T47D (cell line): ENCODE results near the gene PTPRD.
A peak's percentile ranks its signal among the peaks of the same experiment; 100 is the strongest.
"Not testable (repeated sequence)": the region's sequence is repeated elsewhere in the genome, so short reads cannot be mapped to it uniquely, and the experiment has no call there.

Source experiments
- DNase-seq, 2 experiments: peaks; one replicate each; pipeline versions ENCODE4 v3.0.0 to v3.0.0-alpha.2; 2011 to 2012; ENCODE audit warnings: low read depth in 1 of 2, low spot score in 1 of 2
- JUND ChIP-seq: IDR thresholded peaks from 2 replicates; pipeline ENCODE4 v1.6.1; 2012; ENCODE audit warnings: low read depth
- in situ Hi-C: cut with HindIII; loops from 2 replicates; pipeline ENCODE4 v1.10.0; 2016; ENCODE audit warnings: low sequenced_read_pairs, low pct_unique_long_range_greater_than_20kb

PTPRD gene

DNA sequence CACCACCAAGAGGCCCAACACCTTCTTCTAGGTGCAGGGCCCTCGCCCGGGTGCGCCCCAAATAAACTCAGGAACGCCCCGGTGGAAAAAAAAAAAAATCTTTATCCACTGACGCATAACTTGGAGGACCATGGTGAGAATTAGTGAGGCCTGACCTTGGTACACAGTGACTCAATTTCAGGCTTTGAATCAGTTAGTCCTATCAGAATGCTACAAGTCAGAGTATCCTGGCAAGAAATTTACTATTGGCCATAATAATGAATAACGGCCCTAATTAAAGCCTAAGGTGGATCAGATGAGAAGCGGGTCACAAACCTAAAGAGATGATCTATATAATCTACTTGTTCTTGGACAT, 1899.0 kb downstream of the PTPRD start:
- in situ Hi-C loops: no loop called here
- DNase-seq: no peak

DNA sequence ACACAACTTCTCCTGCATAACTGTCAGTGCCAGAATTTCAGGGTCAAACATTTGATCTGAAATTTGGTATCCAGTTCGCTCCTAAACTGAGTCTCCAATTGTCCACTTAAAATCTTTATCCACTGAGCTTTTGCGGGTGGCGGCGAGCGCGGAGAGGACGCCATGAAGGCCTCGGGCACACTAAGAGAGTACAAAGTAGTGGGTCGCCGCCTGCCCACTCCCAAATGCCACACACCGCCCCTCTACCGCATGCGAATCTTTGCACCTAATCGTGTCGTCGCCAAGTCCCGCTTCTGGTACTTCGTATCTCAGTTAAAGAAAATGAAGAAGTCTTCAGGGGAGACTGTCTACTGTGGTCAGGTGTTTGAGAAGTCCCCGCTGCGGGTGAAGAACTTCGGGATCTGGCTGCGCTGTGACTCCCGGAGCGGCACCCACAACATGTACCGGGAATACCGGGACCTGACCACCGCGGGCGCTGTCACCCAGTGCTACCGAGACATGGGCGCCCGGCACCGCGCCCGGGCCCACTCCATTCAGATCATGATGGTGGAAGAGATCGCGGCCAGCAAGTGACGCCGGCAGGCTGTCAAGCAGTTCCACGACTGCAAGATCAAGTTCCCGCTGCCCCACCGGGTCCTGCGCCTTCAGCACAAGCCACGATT, 1899.5 kb downstream of the PTPRD start:
- in situ Hi-C loops: no loop called here
- no peak for DNase-seq
- no peak for TF ChIP-seq JUND

More for the DNA sequence above, 1899.0 kb downstream of the PTPRD start:
- no peak for TF ChIP-seq JUND

DNA sequence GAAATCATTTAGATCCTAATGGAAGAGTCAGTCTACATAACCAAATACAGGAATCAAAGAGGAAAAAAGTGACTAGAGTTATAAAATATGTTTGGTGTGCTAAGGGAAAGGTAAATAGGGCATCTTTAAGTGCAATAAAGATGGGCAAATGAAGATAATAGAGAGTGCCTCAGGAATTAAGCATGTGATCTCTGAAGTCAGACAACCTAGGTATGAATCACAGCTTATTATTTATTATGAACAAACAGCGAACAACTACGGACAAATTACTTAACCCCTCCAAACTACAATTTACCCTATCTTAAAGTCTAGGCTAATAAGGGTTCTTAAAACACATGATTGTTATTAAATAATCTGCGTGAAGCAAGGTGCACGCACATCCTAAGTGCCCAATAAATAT, 1903.1 kb downstream of the PTPRD start:
- TF ChIP-seq JUND: no peak
- in situ Hi-C loops: no loop called here
- no peak for DNase-seq

- TF ChIP-seq JUND: no peak
- in situ Hi-C loops: no loop called here
Observed at GRCh38 chr9:8708728-8709127, 1904.1 kb downstream of the PTPRD start.

GRCh38 chr9:8706998-8707397, 1905.8 kb downstream of the PTPRD start:
- in situ Hi-C loops: no loop called here
- no peak for DNase-seq
- TF ChIP-seq JUND: no peak

More at GRCh38 chr9:8708728-8709127, 1904.1 kb downstream of the PTPRD start:
- DNase-seq: no peak

DNA sequence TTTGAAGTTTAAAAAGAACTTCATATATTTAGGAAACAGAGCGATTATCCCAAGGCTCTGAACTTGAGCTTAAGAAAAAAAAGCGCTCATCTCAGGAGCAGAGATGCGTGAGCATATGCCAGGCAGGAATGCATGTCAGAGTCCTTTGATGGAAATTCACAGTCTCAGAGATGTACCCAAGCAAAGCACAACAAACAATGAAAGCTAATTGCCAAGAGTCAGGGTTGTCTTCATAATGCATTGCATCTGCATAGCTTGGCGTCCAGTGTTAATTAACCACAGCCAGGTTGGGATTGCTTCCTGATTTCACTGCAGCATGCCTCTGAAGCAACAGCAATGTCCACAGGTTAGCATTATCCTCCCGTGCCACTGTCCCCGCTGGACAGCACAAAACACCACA, 1906.3 kb downstream of the PTPRD start:
- DNase-seq: no peak
- TF ChIP-seq JUND: no peak
- in situ Hi-C loops: no loop called here

DNA sequence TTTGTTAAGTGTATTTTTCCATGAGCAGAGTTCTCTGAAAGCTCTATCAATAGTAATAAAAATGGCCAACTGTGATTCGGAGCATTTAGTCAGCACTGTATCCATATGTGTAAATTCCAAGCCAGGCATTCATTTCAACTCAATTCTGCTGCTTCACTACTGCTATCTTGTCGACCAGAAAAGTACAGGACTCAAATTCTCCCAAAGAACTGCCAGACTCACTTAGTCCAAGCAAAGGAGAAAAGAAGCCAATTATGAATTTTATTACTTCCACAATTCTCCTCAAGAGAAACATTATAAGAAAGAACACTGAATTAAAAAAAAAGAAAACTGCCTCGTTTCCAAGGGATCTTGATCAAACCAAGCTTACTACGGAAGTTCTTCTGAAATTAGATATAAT, 1906.9 kb downstream of the PTPRD start:
- in situ Hi-C loops: no loop called here
- no peak for TF ChIP-seq JUND
- no peak for DNase-seq

GRCh38 chr9:8703904-8704303, 1908.9 kb downstream of the PTPRD start:
- DNase-seq: no peak
- in situ Hi-C loops: no loop called here

DNA sequence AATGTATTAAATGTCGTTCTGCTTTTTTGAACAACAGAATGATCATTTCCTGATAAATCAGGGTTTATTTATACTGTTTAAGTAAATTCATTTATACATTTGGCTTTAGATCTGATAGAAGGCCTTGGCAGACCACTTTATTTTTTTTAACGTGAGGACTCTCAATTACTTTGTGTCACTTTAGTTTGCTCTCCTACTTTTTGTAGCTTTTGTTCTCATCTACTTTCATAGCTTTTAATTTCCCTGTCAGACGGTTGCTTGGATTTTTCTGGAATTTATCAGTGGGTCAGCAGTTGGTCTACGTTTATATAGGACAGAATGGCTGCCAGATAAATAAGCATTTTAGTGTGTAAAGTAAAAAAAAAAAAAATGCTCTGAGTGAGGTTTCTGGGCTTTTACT, 1910.9 kb downstream of the PTPRD start:
- TF ChIP-seq JUND: no peak
- in situ Hi-C loops: no loop called here
- DNase-seq: no peak

More at GRCh38 chr9:8703904-8704303, 1908.9 kb downstream of the PTPRD start:
- TF ChIP-seq JUND: no peak

DNA sequence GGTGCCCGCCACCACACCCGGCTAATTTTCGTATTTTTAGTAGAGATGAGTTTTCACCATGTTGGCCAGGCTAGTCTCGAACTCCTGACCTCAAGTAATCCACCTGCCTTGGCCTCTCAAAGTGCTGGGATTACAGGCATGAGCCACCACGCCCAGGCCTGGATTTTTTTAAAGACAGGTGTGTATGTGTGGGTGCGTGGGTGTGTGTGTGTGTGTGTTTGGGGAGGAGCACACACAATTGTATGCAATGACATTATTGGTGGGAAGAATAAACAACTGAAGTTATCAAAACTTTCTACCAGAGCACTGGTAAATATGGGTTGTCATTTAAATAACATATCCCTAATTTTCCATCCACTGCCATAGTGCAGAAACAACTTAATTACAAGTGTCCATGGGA, 1915.2 kb downstream of the PTPRD start:
- in situ Hi-C loops: not testable (repeated sequence)

DNA sequence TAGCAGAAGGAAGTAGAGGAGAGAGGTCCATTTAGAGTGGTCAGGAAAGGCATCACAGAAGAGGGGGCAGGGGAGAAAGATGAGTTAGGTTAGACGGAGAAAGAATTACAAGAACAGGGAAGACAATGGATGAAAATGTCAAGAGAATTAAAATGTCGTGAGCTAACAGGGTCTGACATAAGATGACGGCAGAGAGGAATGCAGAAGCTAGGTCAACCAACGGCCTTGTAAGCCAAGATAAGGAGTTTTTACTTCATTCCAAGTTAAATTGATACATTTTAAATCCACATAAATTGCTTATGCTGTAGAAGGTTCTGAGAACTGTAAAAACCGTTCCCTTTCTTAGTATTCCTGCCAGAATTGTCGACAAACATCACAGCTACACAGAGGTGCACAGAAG, 1916.3 kb downstream of the PTPRD start:
- no peak for TF ChIP-seq JUND
- DNase-seq: no peak
- in situ Hi-C loops: no loop called here

More for the DNA sequence above, 1915.2 kb downstream of the PTPRD start:
- DNase-seq: not testable (repeated sequence)

DNA sequence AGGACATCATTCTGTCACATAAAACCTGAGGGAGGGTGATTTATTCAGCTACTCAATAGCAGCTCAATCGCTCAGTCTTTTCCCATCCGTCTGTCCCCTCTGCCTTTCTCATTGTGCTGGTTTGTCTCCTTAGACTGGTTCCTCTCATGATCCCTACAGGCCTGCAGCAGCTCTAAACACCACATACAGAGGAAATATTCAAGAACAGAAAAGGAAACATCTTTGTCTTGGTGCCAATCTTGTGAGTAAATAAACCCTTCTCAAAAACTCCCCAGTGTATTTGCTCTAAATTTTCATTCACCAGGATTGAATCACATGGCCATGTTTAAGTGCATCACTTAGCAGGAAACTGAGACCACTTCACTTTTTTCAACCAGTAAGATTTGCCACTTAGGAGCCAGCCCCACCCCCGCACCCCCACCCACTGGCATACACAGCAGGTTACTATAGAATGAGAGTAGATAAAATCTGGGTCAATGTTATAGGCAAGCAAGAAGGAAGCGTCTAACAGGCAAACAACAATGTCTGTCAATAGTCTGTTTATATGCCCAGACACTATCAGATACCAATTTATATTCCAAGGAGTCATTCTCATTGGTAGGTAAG, 1917.7 kb downstream of the PTPRD start:
- no peak for TF ChIP-seq JUND
- peak in 1 of 2 experiments; percentile 15 for DNase-seq
- in situ Hi-C loops: no loop called here

- DNase-seq: no peak
- in situ Hi-C loops: no loop called here
- no peak for TF ChIP-seq JUND
Observed at GRCh38 chr9:8693464-8693863, 1919.3 kb downstream of the PTPRD start.

- no peak for DNase-seq
- in situ Hi-C loops: no loop called here
- TF ChIP-seq JUND: no peak
Observed at GRCh38 chr9:8686516-8686915, 1926.3 kb downstream of the PTPRD start.
